GM18502 (cell line): Measurements from ENCODE around the gene PTCH1.
A peak's percentile ranks its signal among the peaks of the same experiment; 100 is the strongest.

ENCODE experiments used
- ATAC-seq: cut with Tn5 transposase; IDR thresholded peaks from one replicate; pipeline ENCODE4 v1.9.1; 2021; ENCODE audit warnings: mild to moderate bottlenecking; ENCODE audit not compliant: unreplicated experiment, poor library complexity

The PTCH1 gene

GRCh38 chr9:95499847-95500246 is 16.9 kb downstream of the PTCH1 start:
- ATAC-seq = no peak

DNA sequence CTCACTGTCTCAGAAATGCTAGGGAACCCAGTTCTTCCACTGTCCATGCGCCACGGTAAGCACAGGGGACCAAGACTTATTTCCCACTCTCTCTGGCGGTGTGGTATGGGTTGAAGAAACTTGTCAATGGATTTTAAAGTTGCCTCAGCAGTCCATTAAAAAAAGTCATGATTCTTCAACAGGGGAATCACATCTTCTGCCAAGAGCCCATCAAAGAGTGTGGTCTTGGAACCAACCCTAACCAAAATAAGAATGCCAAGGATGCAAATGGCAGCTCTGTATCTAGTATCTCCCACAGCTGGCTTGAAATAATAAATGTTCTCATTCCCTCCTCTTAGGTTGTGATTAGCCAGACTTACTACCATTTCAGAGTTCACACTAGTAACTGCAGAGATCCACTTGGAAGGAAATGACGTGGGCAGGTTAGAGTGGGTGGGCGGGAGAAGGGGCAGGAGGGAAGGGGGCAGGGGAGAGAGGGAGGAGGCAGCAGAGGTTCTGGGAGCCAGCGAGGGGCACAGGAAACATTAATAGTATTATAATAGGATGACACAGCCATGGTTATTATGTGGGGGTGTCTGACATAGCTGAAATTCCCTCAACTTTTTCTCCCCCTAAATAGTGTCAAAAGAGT is 17.6 kb downstream of the PTCH1 start:
- ATAC-seq = no peak

DNA sequence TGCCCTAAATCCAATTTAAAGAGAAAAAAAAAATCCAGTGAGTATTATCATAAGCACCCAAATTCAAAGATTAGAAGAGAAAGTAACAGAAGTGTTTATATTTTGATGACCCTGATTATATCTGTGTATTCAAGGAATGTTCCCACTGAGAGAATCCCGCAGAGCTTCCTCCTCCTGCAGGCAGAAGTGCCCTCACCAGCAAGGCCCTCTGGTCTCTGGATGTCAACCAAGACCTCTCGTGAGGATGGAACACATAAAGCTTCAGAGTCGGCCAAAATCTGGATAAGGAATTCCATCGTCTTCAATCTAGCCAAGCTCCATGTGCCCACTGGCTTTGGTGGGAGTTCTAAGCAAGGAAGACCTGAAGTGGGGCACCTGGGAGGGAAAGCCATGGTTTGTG is 18.1 kb downstream of the PTCH1 start:
- no peak for ATAC-seq

- no peak for ATAC-seq
These were observed 19.0 kb downstream of the PTCH1 start for GRCh38 chr9:95497772-95498171.

DNA sequence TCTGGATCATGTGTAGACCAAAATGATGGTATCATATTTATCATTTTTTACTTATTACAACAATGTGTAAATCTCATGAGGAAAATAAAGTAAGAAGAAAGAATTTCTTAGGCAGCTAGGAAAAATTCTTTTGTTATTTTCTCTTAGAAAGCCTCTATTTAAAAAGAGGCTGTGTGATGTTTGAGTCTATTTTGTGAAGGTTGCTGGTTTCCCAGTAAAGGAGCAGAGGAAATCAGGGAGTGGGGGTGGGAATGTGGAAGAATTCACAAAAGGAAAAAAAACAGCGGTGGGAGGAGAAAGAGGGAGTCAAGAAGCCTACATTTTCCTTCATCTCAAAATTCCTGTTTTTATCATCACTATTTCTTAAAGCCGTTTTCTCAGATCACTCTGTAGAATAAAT is 20.1 kb downstream of the PTCH1 start:
- no peak for ATAC-seq

DNA sequence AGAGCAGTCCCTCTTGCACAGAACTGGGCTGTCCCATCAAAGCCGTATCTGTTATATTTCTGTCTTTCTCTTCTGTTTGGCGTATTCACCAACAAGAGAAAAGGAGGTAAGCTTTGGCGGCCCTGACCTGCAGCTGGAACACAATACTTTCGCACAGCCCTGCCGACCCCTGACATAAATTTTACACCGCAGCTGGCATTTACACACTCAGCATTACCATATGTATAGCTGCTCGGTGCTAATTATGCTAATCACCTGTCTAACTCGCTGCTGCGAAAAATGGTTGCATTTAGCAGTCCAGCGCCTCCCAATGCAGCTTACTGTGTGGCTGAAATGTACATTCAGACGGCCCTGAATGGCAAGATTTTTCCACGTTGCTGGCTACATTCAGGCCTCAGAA is 20.8 kb downstream of the PTCH1 start:
- no peak for ATAC-seq

- no peak for ATAC-seq
These were observed 21.2 kb downstream of the PTCH1 start for GRCh38 chr9:95495529-95495928.

DNA sequence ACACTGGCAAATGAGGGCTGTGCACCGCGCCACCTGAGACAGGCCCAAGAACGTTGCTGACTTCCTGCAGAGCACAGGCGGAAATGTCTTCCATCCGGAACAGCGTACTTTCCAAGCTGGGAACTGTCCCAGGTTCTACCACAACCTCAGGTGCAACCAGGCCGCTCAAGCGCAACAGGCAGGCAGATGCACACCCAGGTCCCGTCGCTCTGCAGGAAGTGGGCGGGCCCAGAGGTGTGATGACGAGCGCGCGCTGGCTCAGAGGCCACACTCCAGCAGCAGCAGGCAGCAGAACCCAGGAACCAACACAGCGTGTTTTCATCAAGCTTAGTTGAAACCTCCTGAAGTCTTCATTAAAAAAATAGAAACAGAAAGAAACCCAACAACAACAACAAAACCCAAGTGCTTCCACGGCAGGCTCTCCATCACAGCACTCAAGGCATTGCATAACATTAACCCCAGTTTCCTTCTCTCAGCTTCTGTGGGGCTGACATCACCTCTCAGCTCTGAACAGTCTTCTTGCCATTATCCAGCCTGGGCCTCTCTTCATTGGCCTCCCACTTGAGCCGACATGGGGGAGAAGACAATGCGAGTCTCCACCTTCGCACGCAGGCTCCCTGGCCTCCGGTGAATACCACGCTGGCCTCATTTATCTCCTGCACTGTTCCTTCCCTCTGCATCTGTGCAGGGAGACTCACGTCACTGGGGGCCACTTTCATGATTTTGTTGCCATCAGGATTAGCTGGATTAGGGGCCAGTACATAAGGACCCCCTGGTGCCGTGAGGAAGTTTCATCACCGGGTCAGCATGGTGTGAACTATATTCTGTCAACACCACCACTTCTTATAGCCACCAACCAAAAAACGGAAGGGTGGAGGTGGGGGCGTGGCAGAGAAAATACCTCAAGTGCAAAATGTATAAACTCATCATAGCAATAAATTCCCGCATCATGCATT is 22.1 kb downstream of the PTCH1 start:
- peak; percentile 93 for ATAC-seq

GRCh38 chr9:95494022-95494415 is 22.8 kb downstream of the PTCH1 start:
- no peak for ATAC-seq

DNA sequence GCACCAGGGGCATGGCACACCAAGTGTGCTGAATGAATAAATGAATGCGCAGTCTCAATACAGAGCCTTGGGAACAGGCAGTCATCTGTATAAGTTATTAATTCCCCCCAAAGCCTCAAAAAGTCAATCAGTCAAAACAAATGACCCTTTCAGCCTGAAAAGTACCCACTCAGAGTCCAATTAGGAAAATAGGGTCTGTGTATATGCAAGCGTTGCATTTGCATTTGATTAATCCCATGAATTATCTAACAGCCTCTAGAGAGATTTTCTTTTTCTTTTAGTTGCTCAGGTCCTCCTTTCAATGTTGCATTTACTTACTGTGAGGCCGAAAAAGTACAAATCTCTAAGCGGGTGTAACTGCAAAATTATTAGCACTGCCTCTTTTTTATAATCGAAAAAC is 23.4 kb downstream of the PTCH1 start:
- no peak for ATAC-seq

DNA sequence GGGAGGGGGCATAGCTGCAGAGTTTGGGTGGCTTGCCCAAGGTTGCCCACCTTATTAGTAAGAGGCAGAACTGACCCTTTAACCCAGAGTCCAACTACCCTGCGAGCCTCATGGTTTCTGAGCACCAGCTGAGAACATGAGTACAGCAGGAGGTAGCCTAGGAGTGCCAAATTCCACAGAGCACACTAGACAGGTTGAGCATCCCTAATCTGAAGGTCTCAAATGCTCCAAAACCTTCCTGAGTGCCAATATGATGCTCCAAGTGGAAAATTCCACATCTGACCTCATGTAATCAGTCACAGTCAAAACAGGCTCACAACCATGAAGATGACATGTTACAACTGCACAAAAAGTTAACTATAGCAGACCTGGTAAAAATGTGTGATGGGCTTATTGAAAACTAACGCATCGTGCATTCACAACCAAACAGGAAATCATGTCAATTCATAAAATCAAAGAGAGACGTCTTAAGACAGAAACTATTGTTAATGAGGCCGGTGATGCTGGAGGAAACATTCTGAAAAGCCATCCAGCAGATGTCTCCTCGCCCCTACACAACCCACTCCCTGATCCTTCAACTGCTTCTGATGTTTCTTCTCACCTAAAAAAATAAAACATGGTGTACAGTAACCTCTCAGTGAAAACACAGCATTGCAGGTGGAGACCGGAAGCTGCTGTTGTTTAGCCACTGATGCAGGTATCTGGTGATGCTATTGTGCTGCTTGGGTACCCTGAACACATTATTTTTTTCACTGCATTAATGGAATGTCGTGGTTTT is 25.0 kb downstream of the PTCH1 start:
- ATAC-seq = no peak

DNA sequence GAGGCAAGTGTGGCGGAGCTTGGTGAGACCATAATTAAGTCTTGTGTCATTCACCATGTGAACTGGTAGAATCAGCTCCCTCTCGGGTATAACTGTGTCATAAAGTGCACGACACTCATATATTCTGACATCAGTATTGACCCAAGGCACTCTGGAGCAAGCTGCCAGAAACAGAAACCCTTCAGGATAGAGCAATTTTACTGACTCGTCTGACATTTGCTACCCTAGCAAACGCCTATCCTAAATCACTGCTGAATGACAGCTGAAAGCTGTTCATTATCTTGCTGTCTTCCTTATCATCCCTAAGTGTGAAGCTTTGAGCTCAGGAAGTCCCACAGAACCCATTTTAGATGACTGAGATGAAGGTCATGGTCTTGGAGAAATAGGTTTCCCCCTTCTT is 27.8 kb downstream of the PTCH1 start:
- no peak for ATAC-seq

DNA sequence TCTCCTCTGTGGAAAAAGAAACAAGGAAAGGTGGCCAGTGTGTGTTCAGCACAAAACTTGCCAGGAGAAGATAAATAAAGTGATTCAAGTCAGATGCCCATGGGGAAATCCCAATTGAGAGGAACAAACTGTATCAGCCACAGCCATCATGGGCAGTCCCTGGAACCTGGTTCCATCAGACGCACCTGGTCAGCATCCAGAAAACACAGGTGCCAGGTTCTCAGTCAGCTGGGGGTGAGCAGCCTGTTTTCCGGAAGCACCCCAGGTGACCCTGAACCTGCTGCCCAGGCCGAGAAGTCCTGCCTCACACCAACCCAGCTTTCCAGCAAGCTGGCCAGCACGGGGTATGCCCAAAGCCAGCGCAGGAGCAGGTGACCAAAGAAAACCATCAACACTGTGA is 30.5 kb downstream of the PTCH1 start:
- ATAC-seq = no peak

DNA sequence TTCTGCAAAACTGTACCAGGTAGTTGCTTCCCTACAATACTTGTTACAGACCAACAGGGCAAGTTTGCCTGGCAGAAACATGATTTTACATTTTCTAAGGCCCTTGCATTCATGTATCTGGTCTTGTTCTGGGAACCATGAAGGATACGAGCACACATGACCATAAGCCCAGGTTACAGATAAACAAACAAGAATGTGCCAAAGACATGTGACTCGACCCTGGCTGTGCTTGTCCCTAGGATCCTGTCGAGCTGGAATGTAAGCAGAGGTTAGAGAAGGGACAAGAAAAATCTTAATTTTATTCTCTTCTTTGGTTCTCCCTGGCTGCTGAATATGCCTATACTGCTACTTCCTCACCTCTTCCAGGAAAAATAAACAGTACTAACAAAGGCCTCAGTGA is 32.5 kb downstream of the PTCH1 start:
- no peak for ATAC-seq

DNA sequence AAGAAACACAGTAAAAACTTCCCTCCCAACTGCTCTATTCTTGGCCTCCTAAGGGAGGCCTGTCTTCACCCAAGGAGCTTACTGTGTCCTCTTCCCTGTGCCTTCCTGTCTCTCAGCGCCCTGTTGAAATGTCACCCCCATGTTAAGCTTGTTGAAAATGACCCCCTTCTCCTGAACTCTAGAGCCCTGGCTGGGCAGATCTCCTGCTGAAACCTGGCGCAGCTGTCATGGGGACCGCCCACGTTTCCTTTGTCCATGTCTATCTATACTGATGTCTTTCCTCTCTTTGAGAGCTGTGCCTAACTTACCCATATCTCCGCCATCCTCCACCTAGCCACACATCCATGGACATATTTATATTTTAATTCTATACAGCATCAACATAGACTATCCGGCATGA is 33.3 kb downstream of the PTCH1 start:
- no peak for ATAC-seq

DNA sequence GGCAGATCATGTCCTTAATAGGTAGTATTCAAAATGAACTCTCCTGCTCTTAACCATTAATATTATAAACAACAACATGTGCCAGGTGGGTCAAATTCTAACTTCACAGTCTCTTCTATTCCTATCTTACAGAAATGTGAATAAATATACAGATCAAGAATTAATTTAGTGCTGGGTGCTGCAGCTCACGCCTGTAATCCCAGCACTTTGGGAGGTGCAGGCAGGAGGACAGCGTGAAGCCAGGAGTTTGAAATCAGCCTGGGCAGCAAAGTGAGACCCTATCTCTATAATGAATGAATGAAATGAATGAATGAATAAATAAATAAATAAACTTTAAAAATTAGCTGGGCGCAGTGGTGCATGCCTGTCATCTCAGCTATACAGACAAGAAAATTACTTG is 34.1 kb downstream of the PTCH1 start:
- no peak for ATAC-seq

DNA sequence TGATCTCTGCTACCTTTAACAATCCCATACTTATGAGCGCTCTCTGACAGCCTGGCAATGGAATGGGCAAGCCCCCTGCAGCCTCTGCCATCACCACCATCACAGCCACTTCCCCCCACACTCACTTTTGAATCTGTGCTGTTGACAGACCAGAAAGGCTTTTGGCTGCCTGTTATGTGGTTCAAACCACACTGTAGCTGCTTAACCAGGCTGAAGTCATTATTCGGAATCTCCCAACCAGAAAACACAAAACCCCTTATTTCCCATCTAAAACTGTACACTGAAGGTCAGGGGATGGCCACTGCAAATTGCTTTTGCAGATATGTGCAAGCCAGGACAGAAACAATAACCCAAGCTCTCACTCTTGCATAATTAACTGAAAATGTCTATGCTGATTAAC is 35.8 kb downstream of the PTCH1 start:
- ATAC-seq = no peak

DNA sequence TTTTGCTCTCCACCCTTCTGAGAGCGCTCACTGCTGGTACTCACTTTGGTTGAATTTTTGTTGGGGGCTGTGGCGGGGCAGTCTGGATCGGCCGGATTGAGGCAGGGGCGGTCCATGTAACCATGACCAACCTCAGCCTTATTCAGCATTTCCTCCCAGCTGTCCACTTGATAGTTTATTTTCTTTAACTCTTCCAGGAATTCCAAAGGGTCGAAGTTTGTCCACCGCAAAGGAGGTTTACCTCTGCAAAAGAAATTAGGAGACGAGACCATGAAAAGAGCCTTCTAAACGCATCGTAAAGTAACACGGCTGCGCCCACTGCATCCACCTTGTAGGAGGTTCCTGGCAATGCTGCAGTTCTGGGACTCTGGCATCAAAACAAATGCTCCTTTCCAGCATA is 36.4 kb downstream of the PTCH1 start:
- no peak for ATAC-seq

GRCh38 chr9:95479330-95479729 is 37.4 kb downstream of the PTCH1 start:
- no peak for ATAC-seq

- ATAC-seq = no peak
These were observed 38.4 kb downstream of the PTCH1 start for GRCh38 chr9:95478335-95478734.

GRCh38 chr9:95477885-95478284 is 38.9 kb downstream of the PTCH1 start:
- ATAC-seq = no peak
